Measurements from ENCODE around the gene KIF1A. TPM values are rescaled to one million over a fixed set of nuclear protein-coding genes. Genes with fewer than 3 reads are reported as not detected.

The KIF1A gene
- total and polyA plus RNA-seq, 2 experiments from 2014 or later: 16.1 to 16.5 TPM

DNA sequence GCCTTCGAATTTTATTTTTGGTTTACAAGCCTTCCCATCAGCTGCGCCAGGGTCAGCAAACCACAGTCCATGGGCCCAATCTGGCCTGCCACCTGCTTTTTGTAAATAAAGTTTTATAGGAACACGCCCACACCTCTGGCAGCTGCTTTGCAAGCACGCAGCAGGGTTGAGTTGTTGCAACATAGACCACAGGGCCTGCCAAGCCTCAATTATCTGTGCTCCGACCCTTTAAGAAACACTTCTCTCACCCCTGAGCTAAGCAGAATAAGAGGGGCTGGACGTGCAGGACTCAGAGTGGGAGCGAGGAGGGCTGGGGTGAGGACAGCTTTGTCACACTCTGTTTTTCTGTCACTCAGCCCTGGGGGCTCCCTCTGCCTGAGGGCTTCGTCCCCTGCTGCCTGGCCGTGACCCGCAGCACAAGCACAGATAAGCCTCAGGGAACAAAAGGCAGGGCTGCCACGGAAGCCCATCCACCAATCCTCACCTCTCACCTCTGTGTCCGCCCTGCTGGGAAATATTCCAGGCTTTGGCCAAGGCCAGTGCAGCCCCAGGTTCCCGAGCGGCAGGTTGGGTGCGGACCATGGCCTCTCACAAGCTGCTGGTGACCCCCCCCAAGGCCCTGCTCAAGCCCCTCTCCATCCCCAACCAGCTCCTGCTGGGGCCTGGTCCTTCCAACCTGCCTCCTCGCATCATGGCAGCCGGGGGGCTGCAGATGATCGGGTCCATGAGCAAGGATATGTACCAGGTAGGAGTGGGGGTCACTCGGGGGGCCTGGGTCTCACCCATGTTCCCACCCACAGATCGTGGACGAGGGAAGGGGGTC, 48.5 kb upstream of the KIF1A start, which contains the start of gene AGXT:
AGXT (plus strand) TSS at position 539 of the 823 bp plus-strand sequence; CDS start at position 581, 42 bp downstream.
- no peak for TF ChIP-seq CTCF (IDR thresholded peaks at IDR 0.05; ENCODE audit: poor library complexity)
- no peak for TF ChIP-seq EZH2 (IDR thresholded peaks at IDR 0.05; ENCODE audit: borderline replicate concordance)
- TF ChIP-seq EZH2phosphoT487 (IDR thresholded peaks at IDR 0.05; ENCODE audit: low read depth, severe bottlenecking, unreplicated experiment): no peak
- no peaks in the 10 kb centered on the region for H3K36me3 ChIP-seq (replicated peaks; ENCODE audit: insufficient read depth, low read depth)
- peaks cover 7% of the 10 kb centered on the region for H3K4me1 ChIP-seq (ENCODE audit: insufficient read depth)
- peak within 1 kb of the TSS; percentile 27 for H3K27ac ChIP-seq
- H3K9me3 ChIP-seq (ENCODE audit: low read depth): no peaks in the 10 kb centered on the region
- H3K9me2 ChIP-seq (replicated peaks; ENCODE audit: insufficient read depth): no peaks in the 10 kb centered on the region
- no peaks in the 10 kb centered on the region for H3K79me2 ChIP-seq
- H3K4me2 ChIP-seq: no peak within 1 kb of the TSS
- DNase-seq (ENCODE audit: low spot score): peak; percentile 52
- no peaks in the 10 kb centered on the region for H3K27me3 ChIP-seq
- WGBS (ENCODE audit: low lambda C conversion rate, missing lambda C conversion rate): 65% methylated on average over 21 of the region's 21 CpGs
- H3K4me3 ChIP-seq: no peak within 1 kb of the TSS
- H2AFZ ChIP-seq: no peak within 1 kb of the TSS
- H4K20me1 ChIP-seq (ENCODE audit: insufficient read depth, poor library complexity, severe bottlenecking): no peaks in the 10 kb centered on the region

GRCh38 chr2:240865391-240865790, 45.4 kb upstream of the KIF1A start:
- Histone ChIP-seq H3K4me3 (no peak overlapping the region), H3K27me3 (no peaks in the 10 kb centered on the region), H3K9me3 (ENCODE audit: low read depth) (no peaks in the 10 kb centered on the region), H2AFZ (no peak overlapping the region), H4K20me1 (ENCODE audit: insufficient read depth, poor library complexity, severe bottlenecking) (no peaks in the 10 kb centered on the region), H3K36me3 (replicated peaks; ENCODE audit: insufficient read depth, low read depth) (no peaks in the 10 kb centered on the region), H3K9me2 (replicated peaks; ENCODE audit: insufficient read depth) (no peaks in the 10 kb centered on the region), H3K79me2 (no peaks in the 10 kb centered on the region), H3K4me1 (ENCODE audit: insufficient read depth) (peaks cover 5% of the 10 kb centered on the region), H3K4me2 (no peak overlapping the region), H3K27ac (no peak overlapping the region)
- DNase-seq (ENCODE audit: low spot score): no peak
- 86% methylated on average over 5 of the region's 5 CpGs for WGBS (ENCODE audit: low lambda C conversion rate, missing lambda C conversion rate)
- no peak for TF ChIP-seq CTCF (IDR thresholded peaks at IDR 0.05; ENCODE audit: poor library complexity)
- no peak for TF ChIP-seq EZH2phosphoT487 (IDR thresholded peaks at IDR 0.05; ENCODE audit: low read depth, severe bottlenecking, unreplicated experiment)
- no peak for TF ChIP-seq EZH2 (IDR thresholded peaks at IDR 0.05; ENCODE audit: borderline replicate concordance)

- DNase-seq (ENCODE audit: low spot score): no peak
- Histone ChIP-seq H3K36me3 (replicated peaks; ENCODE audit: insufficient read depth, low read depth) (no peaks in the 10 kb centered on the region), H3K4me2 (no peak overlapping the region), H4K20me1 (ENCODE audit: insufficient read depth, poor library complexity, severe bottlenecking) (no peaks in the 10 kb centered on the region), H2AFZ (no peak overlapping the region), H3K9me2 (replicated peaks; ENCODE audit: insufficient read depth) (no peaks in the 10 kb centered on the region), H3K4me1 (ENCODE audit: insufficient read depth) (peaks cover 5% of the 10 kb centered on the region), H3K27me3 (no peaks in the 10 kb centered on the region), H3K9me3 (ENCODE audit: low read depth) (no peaks in the 10 kb centered on the region), H3K4me3 (no peak overlapping the region), H3K27ac (no peak overlapping the region), H3K79me2 (no peaks in the 10 kb centered on the region)
- 80% methylated on average over 3 of the region's 3 CpGs for WGBS (ENCODE audit: low lambda C conversion rate, missing lambda C conversion rate)
- no peak for TF ChIP-seq CTCF (IDR thresholded peaks at IDR 0.05; ENCODE audit: poor library complexity)
- TF ChIP-seq EZH2phosphoT487 (IDR thresholded peaks at IDR 0.05; ENCODE audit: low read depth, severe bottlenecking, unreplicated experiment): no peak
- TF ChIP-seq EZH2 (IDR thresholded peaks at IDR 0.05; ENCODE audit: borderline replicate concordance): no peak
Measured at GRCh38 chr2:240864475-240864874, 44.5 kb upstream of the KIF1A start.

Data from hepatocyte (in vitro differentiated cells).